ENCODE results near the gene NDUFV1.
"Not testable (repeated sequence)": the region's sequence is repeated elsewhere in the genome, so short reads cannot be mapped to it uniquely, and the experiment has no call there.

NDUFV1 gene

GRCh38 chr11:67659651-67660165 lies 53.0 kb downstream of the NDUFV1 start:
- DNase-seq, result not testable (repeated sequence)

GRCh38 chr11:67660752-67661151 lies 54.0 kb downstream of the NDUFV1 start:
- not testable (repeated sequence) for DNase-seq

Data from Kasumi-1 (cell line).